Adrenal gland (tissue), 5 donors: ENCODE measurements around the gene SYTL3.

Experiments
- CTCF ChIP-seq, 6 experiments: fragments of 450-650 bp in 4 of 6; fragments of 200-600 bp in 2 of 6; sonication (generic) in 1 of 6; IDR thresholded peaks; 1 replicate in 5 of 6; 2 replicates in 1 of 6; pipeline versions ENCODE4 v1.5.1 to v1.8.0; 2016 to 2021; ENCODE audit warnings: antibody characterized with exemption in 6 of 6, mild to moderate bottlenecking in 2 of 6, moderate library complexity in 1 of 6
- POLR2A ChIP-seq, 2 donors: fragments of 450-650 bp; IDR thresholded peaks; one replicate each; pipeline ENCODE4 v1.6.1; 2017; ENCODE audit warnings: antibody characterized with exemption in 2 of 2, mild to moderate bottlenecking in 2 of 2, moderate library complexity in 1 of 2
- donor health status: DM: no; HTN: no; CAD: no.

GRCh38 chr6:158797331-158798310 is 147.8 kb downstream of the SYTL3 start:
- TF ChIP-seq CTCF (IDR thresholded peaks at IDR 0.05) (no peak), POLR2A (IDR thresholded peaks at IDR 0.05) (peak in 1 of 2 donors; percentile 32)
